ENCODE measurements around the gene MRFAP1.
"Not testable (repeated sequence)": the region's sequence is repeated elsewhere in the genome, so short reads cannot be mapped to it uniquely, and the experiment has no call there.

Gene MRFAP1

GRCh38 chr4:6610856-6611430 is 29.5 kb upstream of the MRFAP1 start:
- DNase-seq, result no peak

DNA sequence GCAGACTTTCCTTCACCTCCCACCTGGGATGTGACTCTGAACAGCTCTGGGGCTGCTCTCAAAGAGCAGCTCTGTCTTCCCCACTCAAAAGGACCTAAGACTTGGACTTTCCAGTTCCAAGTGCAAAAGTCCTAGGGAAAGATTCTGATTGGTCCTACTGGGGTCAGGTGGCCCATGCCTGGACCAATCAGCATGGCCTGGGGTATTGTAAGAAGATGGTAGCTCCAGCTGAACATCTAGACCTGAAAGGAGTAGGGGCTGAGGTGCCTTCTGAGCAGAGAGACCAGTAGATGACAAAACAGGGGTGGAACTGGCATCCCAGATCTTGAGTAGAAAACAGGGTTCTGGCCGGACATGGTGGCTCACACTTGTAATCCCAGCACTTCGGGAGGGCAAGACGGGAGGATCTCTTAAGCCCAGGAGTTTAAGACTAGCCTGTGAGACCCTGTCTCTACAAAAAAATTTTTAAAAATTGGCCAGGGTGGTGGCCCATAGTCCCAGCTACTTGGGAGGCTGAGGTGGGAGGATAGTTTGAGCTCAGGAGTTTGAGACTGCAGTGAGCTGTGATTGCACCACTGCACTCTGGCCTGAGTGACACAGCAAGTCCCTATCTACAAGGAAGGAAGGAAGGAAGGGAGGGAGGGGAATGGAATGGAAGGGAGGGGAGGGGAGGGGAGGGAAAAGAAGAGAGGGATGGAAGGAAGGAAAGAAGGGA is 27.4 kb upstream of the MRFAP1 start:
- DNase-seq, result no peak

DNA sequence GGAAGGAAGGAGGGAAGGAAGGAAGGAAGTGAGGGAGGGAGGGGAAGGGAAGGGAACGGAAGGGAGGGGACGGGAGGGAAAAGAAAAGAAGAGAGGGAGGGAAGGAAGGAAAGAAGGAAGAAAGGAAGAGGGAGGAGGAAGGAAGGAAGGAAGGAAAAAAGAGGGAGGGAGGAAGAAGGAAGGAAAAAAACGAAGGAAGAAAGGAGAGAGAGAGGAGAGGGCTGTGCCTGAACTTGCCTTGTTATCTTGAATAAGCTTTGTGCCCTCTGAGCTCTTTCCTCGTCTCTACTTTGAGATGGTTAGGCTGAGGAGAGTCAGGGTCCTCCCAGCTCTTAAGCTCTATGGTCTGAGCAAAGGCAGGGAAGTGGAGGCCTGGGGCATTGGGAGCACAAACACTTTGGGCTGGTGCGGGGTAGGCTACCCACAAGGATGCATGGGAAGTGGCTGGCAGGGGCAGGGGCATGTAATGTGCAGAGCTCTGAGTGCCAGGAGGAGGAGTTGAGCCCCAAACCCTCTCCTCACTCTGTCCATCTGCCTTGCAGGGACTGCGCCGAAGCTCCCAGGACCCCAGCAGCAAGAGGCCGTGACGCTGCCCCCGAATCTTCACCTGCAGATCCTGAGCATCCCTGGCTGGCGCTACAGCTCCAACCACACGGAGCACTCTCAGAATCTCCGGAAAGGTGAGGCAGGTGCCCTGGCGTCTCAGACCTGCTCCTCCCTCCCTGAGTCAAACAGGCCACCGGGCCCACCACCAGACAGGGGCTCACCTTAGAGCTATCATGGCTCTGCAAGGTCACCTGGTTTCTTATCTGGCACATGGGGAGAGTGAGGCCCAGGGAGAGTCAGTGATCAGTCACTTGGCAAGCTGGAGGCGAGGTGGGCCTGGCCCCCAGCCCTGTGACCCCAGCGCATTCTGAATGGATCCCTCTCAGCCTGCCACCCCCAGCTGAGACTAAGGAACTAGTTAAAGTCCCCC is 26.5 kb upstream of the MRFAP1 start:
- DNase-seq, result no peak

GRCh38 chr4:6614701-6615230 is 25.7 kb upstream of the MRFAP1 start:
- DNase-seq, result no peak

DNA sequence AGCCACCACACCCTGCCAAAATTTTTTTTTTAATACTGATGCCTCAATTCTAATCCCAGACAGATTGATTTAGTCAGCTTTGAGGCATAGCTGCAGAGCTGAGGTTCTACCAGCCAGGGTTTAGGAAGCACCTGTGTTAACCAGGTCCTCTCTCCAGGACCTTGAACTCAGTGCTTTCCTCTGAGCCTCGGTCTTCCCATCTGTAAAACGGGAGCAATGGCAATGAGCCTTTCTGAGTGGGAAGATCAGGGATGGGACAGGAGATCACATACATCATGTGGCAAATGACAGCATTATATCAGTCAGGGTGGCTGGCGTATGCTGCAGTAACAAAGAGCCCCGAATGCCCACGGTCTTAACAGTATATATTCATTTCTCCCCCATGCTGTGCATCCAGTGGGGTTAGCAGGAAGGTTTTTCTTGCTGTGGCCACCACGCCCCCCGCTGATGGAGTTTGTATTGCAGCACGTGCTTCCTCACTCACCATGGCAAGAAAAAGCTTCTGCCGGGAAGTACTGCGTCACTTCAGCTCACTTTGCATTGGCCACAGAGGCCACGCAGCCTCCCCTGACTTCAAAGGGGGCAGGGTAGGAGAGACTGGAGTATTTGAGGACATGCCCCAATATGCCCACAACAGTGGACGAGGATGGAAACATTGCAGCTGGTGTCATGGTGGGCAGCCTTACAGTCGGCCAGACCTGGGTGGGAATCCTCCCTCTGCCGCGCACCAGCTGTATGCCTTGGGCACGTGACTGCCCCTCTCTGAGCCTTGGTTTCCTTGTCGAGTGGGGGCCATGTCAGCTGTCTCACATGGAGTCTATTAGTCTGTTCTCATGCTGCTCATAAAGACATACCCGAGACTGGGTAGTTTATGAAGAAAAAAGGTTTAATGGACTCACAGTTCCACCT is 24.1 kb upstream of the MRFAP1 start:
- no peak for DNase-seq

DNA sequence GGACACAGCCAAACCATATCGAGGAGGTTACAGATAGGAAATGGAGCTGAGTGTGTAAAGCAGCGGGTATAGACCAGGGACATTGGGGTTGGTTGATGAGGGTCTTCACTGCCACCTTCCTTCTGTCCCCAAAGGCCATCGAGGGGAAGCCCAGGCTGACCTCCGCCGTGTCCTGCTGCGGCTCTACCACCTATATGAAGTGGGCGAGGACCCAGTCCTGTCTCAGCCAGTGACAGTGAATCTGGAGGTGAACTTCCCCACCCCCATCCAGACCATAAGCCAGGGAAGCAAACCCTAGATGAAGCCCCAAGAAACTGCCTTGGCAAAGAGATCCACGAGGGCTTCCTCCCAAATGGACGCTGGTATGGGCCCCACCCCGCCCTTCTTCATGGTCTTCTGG is 23.2 kb upstream of the MRFAP1 start:
- DNase-seq, result no peak

DNA sequence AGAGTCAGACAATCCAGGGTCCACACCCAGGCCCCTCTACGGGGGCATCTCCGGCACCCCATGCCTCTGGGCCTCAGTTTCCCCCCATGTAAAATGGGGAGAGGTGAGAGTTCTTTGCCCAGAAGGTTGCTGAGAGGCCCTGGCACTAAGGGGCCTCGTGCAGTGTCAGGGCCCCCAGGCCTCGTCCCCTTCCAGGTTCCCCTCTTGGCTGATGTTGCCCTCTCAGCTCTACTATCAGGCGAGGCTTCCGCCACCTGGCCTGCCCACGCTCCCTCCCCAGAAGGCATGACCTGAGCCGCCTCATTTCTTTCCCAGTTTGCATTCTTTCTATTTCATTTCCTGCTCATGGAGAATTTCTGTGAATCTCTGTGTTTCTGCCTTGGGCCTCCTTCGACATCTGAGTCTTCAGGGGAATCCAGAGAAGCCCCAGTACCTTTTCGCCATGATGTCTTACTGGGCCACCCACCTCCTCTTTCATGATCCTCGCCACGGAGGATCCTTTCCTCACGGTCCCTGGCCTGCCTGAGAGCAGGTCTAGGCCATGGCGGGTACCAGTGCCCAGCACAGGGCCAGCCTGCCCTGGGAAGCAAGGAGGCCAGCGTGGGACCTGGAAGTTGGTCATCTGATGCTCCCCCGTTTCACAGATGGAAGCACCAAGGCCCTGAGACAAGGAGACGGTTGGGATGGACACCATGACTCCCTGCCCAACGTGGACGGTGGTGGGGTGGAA is 21.9 kb upstream of the MRFAP1 start:
- DNase-seq, result no peak

DNA sequence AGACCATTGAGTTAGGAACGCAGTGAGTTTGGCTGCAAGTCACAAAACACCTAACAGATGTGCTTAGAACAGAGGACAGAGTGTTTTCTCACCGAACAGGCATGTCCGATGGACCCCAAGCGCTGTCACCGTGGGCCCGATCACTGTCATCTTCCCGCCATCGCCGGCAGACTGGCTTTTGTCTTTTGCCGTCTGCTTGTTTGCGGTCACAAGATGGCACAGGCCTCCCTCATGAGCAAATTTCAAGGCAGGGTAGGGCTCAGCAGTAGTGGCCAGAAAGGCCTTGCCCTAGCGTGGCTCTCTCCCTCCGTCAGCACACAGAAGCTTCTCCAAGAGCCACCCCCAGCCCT is 21.4 kb upstream of the MRFAP1 start:
- DNase-seq, result no peak

DNA sequence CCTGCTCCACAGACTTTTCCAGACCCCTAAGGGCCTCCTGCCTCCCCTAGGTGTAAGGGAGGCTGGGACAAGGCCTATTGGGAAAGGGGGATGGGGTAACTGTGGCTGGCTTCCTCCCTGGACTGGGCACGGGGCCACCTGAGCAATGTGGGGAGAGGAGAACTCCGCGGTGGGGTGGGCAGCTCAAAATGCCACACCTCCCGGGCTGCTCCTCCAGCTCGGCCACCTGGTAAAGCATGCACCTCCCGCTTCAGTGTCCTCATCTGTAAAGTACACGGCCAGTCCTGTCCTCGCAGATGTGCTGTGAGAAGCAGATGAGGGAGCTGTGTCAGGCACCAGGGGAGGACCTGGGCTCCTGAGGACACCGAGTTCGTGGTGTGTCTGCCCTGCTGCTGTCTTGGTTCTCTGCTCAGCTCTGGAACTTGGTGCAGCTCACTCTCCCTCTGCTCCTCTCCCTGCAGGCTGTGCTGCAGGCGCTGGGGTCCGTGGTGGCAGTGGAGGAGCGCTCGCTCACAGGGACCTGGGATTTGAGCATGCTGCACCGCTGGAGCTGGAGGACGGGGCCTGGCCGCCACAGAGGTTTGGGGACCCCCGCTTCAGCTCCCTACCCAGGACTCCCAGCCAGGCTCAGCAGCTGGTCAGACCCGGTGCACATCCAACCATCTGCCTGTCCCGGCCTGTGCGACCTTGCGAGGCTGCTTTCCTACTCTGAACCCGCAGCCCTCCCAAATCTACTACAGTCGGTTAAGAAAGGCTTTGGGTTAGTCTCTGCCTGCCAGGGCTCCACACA is 20.8 kb upstream of the MRFAP1 start:
- no peak for DNase-seq

GRCh38 chr4:6620296-6620695 is 20.2 kb upstream of the MRFAP1 start:
- DNase-seq, result no peak

- DNase-seq, result no peak
Observed at GRCh38 chr4:6620891-6621555, 19.5 kb upstream of the MRFAP1 start.

DNA sequence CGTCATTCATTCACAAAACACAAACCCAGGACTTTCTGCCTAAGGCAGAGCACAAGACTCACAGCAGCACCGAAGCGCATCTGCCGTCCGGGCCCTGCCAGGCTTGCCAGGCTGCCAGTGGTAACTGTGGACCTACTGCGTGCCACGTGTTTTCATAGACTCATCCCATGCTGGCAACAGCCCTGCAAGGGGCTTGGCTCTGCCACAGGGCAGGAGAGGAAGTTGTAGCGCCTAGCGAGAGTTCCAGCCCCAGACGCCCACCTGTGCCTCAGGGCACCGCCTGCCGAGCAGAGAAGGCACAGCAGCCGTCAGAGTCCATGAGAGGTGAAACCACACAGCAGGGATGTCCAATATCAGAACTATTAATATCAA is 18.9 kb upstream of the MRFAP1 start:
- no peak for DNase-seq

GRCh38 chr4:6622744-6623143 is 17.7 kb upstream of the MRFAP1 start:
- no peak for DNase-seq

GRCh38 chr4:6625256-6625655 is 15.2 kb upstream of the MRFAP1 start:
- no peak for DNase-seq

DNA sequence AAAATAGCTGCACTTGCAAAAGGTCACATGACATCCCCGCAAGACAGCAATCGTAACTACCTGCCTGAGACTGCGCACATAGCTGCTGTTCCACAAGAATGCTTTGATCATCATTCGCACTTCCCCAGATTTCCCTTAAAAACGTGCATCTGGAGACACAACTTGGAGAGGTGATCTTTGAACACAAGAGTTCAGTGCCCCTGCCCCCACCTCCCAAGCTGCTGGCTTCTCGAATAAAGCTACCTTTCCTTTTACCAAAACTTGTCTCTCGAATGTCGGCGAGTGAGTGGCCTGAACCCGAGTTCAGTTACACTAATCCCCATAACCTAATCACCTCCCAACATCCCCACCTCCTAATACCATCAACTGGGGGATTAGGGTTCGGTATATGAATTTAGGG is 14.4 kb upstream of the MRFAP1 start:
- DNase-seq, result no peak

DNA sequence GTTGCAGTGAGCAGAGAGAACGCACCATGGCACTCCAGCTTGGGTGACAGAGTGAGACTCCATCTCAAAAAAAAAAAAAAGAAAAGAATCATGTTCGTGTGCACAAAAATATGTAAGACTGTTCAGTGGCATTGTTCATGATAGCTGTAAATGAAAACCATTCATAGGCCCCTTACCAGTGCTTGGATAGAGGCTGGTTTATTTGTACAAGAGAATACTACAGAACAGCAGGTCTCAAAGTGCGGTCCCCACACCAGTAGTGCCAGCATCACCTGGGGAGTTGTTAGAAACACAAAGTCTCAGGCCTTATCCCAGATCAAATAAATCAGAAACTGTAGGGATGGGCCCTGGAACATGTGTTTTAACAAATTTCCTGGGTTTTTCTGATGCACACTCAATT is 12.7 kb upstream of the MRFAP1 start:
- DNase-seq, result no peak

GRCh38 chr4:6628484-6628883 is 12.0 kb upstream of the MRFAP1 start:
- DNase-seq, result not testable (repeated sequence)

GRCh38 chr4:6632125-6632524 is 8.4 kb upstream of the MRFAP1 start:
- DNase-seq, result no peak
